Amygdala (tissue), 56 donors: ENCODE results near the gene FALEC.
A peak's percentile ranks its signal among the peaks of the same experiment; 100 is the strongest.

Source experiments
- DNase-seq, 56 donors: peaks; one replicate each; lab custom pipeline; 2025; lab: John Stamatoyannopoulos, UW

Gene FALEC

GRCh38 chr1:150511551-150511950, 4.0 kb upstream of the FALEC start:
- no peak for DNase-seq

GRCh38 chr1:150511985-150512660, 3.4 kb upstream of the FALEC start:
- no peak for DNase-seq

GRCh38 chr1:150512846-150513245, 2.7 kb upstream of the FALEC start:
- no peak for DNase-seq

GRCh38 chr1:150513351-150513791, 2.2 kb upstream of the FALEC start:
- DNase-seq, result no peak

GRCh38 chr1:150514260-150514659, 1.3 kb upstream of the FALEC start:
- no peak for DNase-seq

GRCh38 chr1:150514913-150515327, 632 bp upstream of the FALEC start:
- peak in 1 of 56 donors; percentile 47 for DNase-seq

GRCh38 chr1:150516050-150516591, 569 bp downstream of the FALEC start:
- peak in 9 of 56 donors; percentile 6 to 39 (median 17) for DNase-seq

GRCh38 chr1:150516616-150517015, 1.1 kb downstream of the FALEC start:
- DNase-seq, result no peak

GRCh38 chr1:150521196-150521968, 5.8 kb downstream of the FALEC start:
- DNase-seq, result no peak

- DNase-seq, result no peak
Measured at GRCh38 chr1:150525348-150525747, 9.8 kb downstream of the FALEC start.

GRCh38 chr1:150528196-150528595, 12.6 kb downstream of the FALEC start:
- no peak for DNase-seq

- DNase-seq, result no peak
Measured at GRCh38 chr1:150529017-150529416, 13.5 kb downstream of the FALEC start.

GRCh38 chr1:150530491-150531159, 15.1 kb downstream of the FALEC start:
- DNase-seq, result no peak

GRCh38 chr1:150532860-150533259, 17.3 kb downstream of the FALEC start:
- DNase-seq, result peak in 1 of 56 donors; percentile 24

GRCh38 chr1:150534002-150534401, 18.4 kb downstream of the FALEC start:
- DNase-seq, result no peak

GRCh38 chr1:150535511-150536287, 20.1 kb downstream of the FALEC start:
- DNase-seq, result no peak

- no peak for DNase-seq
Measured at GRCh38 chr1:150536836-150537731, 21.5 kb downstream of the FALEC start.

GRCh38 chr1:150537732-150538684, 22.5 kb downstream of the FALEC start:
- no peak for DNase-seq
